NCI-H1092 treated with DMSO at 0.1 percent for 48 hours (cell line): ENCODE data around the gene EEF1E1.

Experiments used
- DNase-seq: peaks from one replicate; lab custom pipeline; 2025; lab: John Stamatoyannopoulos, UW

Gene EEF1E1

GRCh38 chr6:8087870-8088754 is 14.2 kb downstream of the EEF1E1 start:
- no peak for DNase-seq

GRCh38 chr6:8086755-8087306 is 15.5 kb downstream of the EEF1E1 start:
- DNase-seq, result no peak

- no peak for DNase-seq
Measured at GRCh38 chr6:8085053-8085511, 17.3 kb downstream of the EEF1E1 start.

- DNase-seq, result no peak
Measured at GRCh38 chr6:8084586-8084985, 17.8 kb downstream of the EEF1E1 start.

- DNase-seq, result peak; percentile 1
Measured at GRCh38 chr6:8082954-8083858, 19.1 kb downstream of the EEF1E1 start.

GRCh38 chr6:8082572-8082953 is 19.8 kb downstream of the EEF1E1 start:
- DNase-seq, result no peak

GRCh38 chr6:8080362-8081151 is 21.8 kb downstream of the EEF1E1 start:
- DNase-seq, result no peak

GRCh38 chr6:8079126-8079525 is 23.2 kb downstream of the EEF1E1 start:
- DNase-seq, result no peak

GRCh38 chr6:8077991-8078390 is 24.4 kb downstream of the EEF1E1 start:
- DNase-seq, result no peak

GRCh38 chr6:8075704-8076103 is 26.6 kb downstream of the EEF1E1 start:
- DNase-seq, result no peak

- no peak for DNase-seq
Measured at GRCh38 chr6:8075185-8075584, 27.2 kb downstream of the EEF1E1 start.

GRCh38 chr6:8074213-8074612 is 28.1 kb downstream of the EEF1E1 start:
- DNase-seq, result no peak

GRCh38 chr6:8073758-8074157 is 28.6 kb downstream of the EEF1E1 start:
- DNase-seq, result no peak

- DNase-seq, result no peak
Measured at GRCh38 chr6:8070718-8071117, 31.6 kb downstream of the EEF1E1 start.

- no peak for DNase-seq
Measured at GRCh38 chr6:8069631-8070284, 32.6 kb downstream of the EEF1E1 start.

- no peak for DNase-seq
Measured at GRCh38 chr6:8069151-8069550, 33.2 kb downstream of the EEF1E1 start.

- no peak for DNase-seq
Measured at GRCh38 chr6:8066108-8066507, 36.2 kb downstream of the EEF1E1 start.

- no peak for DNase-seq
Measured at GRCh38 chr6:8065519-8065911, 36.8 kb downstream of the EEF1E1 start.

- DNase-seq, result no peak
Measured at GRCh38 chr6:8064638-8065518, 37.5 kb downstream of the EEF1E1 start.
